ENCODE results near the gene MARCHF4.

DNA sequence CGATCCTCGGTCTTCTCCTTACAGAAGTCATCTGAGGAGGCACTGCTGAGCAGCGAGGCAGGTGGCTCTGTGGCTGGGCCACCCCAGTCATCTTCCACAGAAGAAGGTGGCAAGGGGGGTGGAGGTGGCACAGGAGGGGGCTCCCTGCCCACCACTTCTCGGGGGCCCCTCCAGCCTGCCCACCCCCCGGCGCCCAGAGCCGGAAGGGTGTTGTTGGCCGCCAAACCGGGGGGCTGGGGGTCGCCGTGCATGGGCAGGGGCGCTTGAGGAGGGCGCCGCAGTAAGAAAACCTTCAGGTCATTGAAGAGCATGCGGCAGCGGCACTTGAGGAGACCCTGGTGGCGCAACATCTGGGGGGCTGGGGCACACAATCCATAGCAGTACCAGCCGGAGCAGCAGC is 2.5 kb downstream of the MARCHF4 start:
- TF ChIP-seq, protein P1, sequence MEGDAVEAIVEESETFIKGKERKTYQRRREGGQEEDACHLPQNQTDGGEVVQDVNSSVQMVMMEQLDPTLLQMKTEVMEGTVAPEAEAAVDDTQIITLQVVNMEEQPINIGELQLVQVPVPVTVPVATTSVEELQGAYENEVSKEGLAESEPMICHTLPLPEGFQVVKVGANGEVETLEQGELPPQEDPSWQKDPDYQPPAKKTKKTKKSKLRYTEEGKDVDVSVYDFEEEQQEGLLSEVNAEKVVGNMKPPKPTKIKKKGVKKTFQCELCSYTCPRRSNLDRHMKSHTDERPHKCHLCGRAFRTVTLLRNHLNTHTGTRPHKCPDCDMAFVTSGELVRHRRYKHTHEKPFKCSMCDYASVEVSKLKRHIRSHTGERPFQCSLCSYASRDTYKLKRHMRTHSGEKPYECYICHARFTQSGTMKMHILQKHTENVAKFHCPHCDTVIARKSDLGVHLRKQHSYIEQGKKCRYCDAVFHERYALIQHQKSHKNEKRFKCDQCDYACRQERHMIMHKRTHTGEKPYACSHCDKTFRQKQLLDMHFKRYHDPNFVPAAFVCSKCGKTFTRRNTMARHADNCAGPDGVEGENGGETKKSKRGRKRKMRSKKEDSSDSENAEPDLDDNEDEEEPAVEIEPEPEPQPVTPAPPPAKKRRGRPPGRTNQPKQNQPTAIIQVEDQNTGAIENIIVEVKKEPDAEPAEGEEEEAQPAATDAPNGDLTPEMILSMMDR (IDR thresholded peaks at IDR 0.05): no peak
- TF ChIP-seq POLR2A (IDR thresholded peaks at IDR 0.05): no peak
